ENCODE results near the gene PRPF31.

Gene PRPF31

GRCh38 chr19:54172471-54173358, 57.2 kb downstream of the PRPF31 start, which contains the start of gene TMC4:
TSS of gene TMC4 (minus strand) at chr19:54173160. CDS start at chr19:54173117, 43 bp downstream.
- peak; percentile 45 for DNase-seq (ENCODE audit: low read depth)
- H3K4me3 ChIP-seq (ENCODE audit: low read length) = peak within 1 kb of the TSS; percentile 63
- TF ChIP-seq CTCF (IDR thresholded peaks at IDR 0.05; ENCODE audit: insufficient read depth, low read depth, low read length, missing control alignments) = peak; percentile 54

- no peak for TF ChIP-seq CTCF (IDR thresholded peaks at IDR 0.05; ENCODE audit: insufficient read depth, low read depth, low read length, missing control alignments)
- DNase-seq (ENCODE audit: low read depth) = peak; percentile 83
- peak overlapping the region; percentile 63 for H3K4me3 ChIP-seq (ENCODE audit: low read length)
These were observed 57.8 kb downstream of the PRPF31 start for GRCh38 chr19:54173359-54173699.

- H3K4me3 ChIP-seq (ENCODE audit: low read length) = no peak overlapping the region
- TF ChIP-seq CTCF (IDR thresholded peaks at IDR 0.05; ENCODE audit: insufficient read depth, low read depth, low read length, missing control alignments) = no peak
These were observed 58.6 kb downstream of the PRPF31 start for GRCh38 chr19:54173951-54174834.

GRCh38 chr19:54178581-54179261, 63.2 kb downstream of the PRPF31 start:
- no peak for DNase-seq (ENCODE audit: low read depth)
- no peak overlapping the region for H3K4me3 ChIP-seq (ENCODE audit: low read length)
- no peak for TF ChIP-seq CTCF (IDR thresholded peaks at IDR 0.05; ENCODE audit: insufficient read depth, low read depth, low read length, missing control alignments)

More at GRCh38 chr19:54173951-54174834, 58.6 kb downstream of the PRPF31 start:
- DNase-seq (ENCODE audit: low read depth) = no peak

GRCh38 chr19:54179262-54179852, 63.8 kb downstream of the PRPF31 start:
- TF ChIP-seq CTCF (IDR thresholded peaks at IDR 0.05; ENCODE audit: insufficient read depth, low read depth, low read length, missing control alignments) = no peak
- DNase-seq (ENCODE audit: low read depth) = no peak
- H3K4me3 ChIP-seq (ENCODE audit: low read length) = no peak overlapping the region

- peak; percentile 63 for DNase-seq (ENCODE audit: low read depth)
- no peak overlapping the region for H3K4me3 ChIP-seq (ENCODE audit: low read length)
- peak; percentile 47 for TF ChIP-seq CTCF (IDR thresholded peaks at IDR 0.05; ENCODE audit: insufficient read depth, low read depth, low read length, missing control alignments)
These were observed 64.4 kb downstream of the PRPF31 start for GRCh38 chr19:54179921-54180461.
